Caco-2 (cell line): ENCODE measurements around the gene LMAN2L. TPM values are rescaled to one million over a fixed set of nuclear protein-coding genes. Genes with fewer than 3 reads are reported as not detected.

Experiments used
- BruUV-seq: library from RNA; stranded (reverse); fragments of 400-500 nt; replicated peaks from 2 replicates; lab custom pipeline; 2021; lab: Mats Ljungman, UMichigan
- CTCF ChIA-PET: fragments of 300-600 bp; sonication (Branson Sonifier 250); formaldehyde crosslinking; loops from one replicate; lab custom pipeline; 2022; ENCODE audit warnings: antibody characterized with exemption; lab: Charles Lee
- POLR2A ChIA-PET: fragments of 300-600 bp; sonication (Branson Sonifier 250); formaldehyde crosslinking; loops from one replicate; lab custom pipeline; 2022; ENCODE audit warnings: antibody characterized with exemption; lab: Charles Lee
- DNase-seq, 2 experiments: peaks; one replicate each; pipeline versions ENCODE4 v3.0.0 to v3.0.0-alpha.2; 2020 to 2022
- H3K27me3 ChIP-seq: replicated peaks from 2 replicates; pipeline ENCODE4 v1.6.0; 2011; ENCODE audit warnings: low read length; ENCODE audit not compliant: control insufficient read depth, insufficient read depth
- H3K36me3 ChIP-seq: 2 replicates; pipeline ENCODE4 v1.5.1; 2011; ENCODE audit warnings: low read length; ENCODE audit not compliant: control insufficient read depth, insufficient read depth
- H3K4me1 ChIP-seq: fragments of 250-450 bp; sonication (Bioruptor Pico); 2 replicates; pipeline ENCODE4 v1.5.1; 2020; ENCODE audit warnings: mild to moderate bottlenecking
- H3K4me3 ChIP-seq: 2 replicates; pipeline ENCODE4 v1.5.1; 2011; ENCODE audit warnings: low read depth, mild to moderate bottlenecking, control low read depth, low read length
- H3K9me3 ChIP-seq: fragments of 250-450 bp; sonication (Bioruptor Pico); 2 replicates; pipeline ENCODE4 v1.5.1; 2020; ENCODE audit warnings: mild to moderate bottlenecking, moderate library complexity
- H3K27ac Mint-ChIP-seq: one replicate; pipeline ENCODE4 v1.8.0; 2022; ENCODE audit warnings: mixed read lengths; ENCODE audit not compliant: unreplicated experiment
- H3K27me3 Mint-ChIP-seq: one replicate; pipeline ENCODE4 v1.8.0; 2022; ENCODE audit warnings: mixed read lengths; ENCODE audit not compliant: insufficient read depth, unreplicated experiment
- H3K36me3 Mint-ChIP-seq: one replicate; pipeline ENCODE4 v1.8.0; 2022; ENCODE audit warnings: mild to moderate bottlenecking, mixed read lengths; ENCODE audit not compliant: insufficient read depth, unreplicated experiment
- H3K4me1 Mint-ChIP-seq: one replicate; pipeline ENCODE4 v1.8.0; 2022; ENCODE audit warnings: low read depth, mixed read lengths; ENCODE audit not compliant: unreplicated experiment
- H3K4me3 Mint-ChIP-seq: one replicate; pipeline ENCODE4 v1.8.0; 2022; ENCODE audit warnings: mild to moderate bottlenecking, moderate library complexity, mixed read lengths; ENCODE audit not compliant: unreplicated experiment
- H3K9me3 Mint-ChIP-seq: one replicate; pipeline ENCODE4 v1.8.0; 2022; ENCODE audit warnings: mixed read lengths; ENCODE audit not compliant: unreplicated experiment
- CTCF ChIP-seq, 2 experiments: fragments of 200-600 bp in 1 of 2; IDR thresholded peaks; 1 replicate in 1 of 2; 2 replicates in 1 of 2; pipeline versions ENCODE4 v1.5.1 to v1.8.0; 2011 to 2022; ENCODE audit warnings: antibody characterized with exemption in 1 of 2, control low read depth in 1 of 2, inconsistent platforms in 1 of 2, low read depth in 1 of 2, low read length in 1 of 2, mild to moderate bottlenecking in 1 of 2, moderate library complexity in 1 of 2; ENCODE audit not compliant: insufficient read depth in 1 of 2, severe bottlenecking in 1 of 2, unreplicated experiment in 1 of 2
- intact Hi-C: fragments of 100-400 bp; cut with micrococcal nuclease; formaldehyde crosslinking; loops from one replicate; pipeline ENCODE4 v1.10.0; 2022; ENCODE audit not compliant: unreplicated experiment
- total RNA-seq: library from RNA; stranded (reverse); gene quantifications from 2 replicates; pipeline ENCODE4 v1.2.3, GENCODE V29; 2022

The LMAN2L gene
- total RNA-seq, 1 experiment from 2014 or later = 27.4 TPM

- H3K36me3 Mint-ChIP-seq = no peaks in the 10 kb centered on the region
- Histone ChIP-seq H3K4me1 (no peaks in the 10 kb centered on the region), H3K36me3 (no peaks in the 10 kb centered on the region), H3K4me3 (no peak overlapping the region), H3K27me3 (no peaks in the 10 kb centered on the region), H3K9me3 (peaks cover 3% of the 10 kb centered on the region; the same call in 1 of the 2 replicates)
- no peak for TF ChIP-seq CTCF (IDR thresholded peaks at IDR 0.05; ENCODE audit: insufficient read depth in 1 of 2, low read depth in 1 of 2, low read length in 1 of 2, severe bottlenecking in 1 of 2, unreplicated experiment in 1 of 2)
- H3K27ac Mint-ChIP-seq = no peak overlapping the region
- no peak overlapping the region for H3K4me3 Mint-ChIP-seq
- ChIA-PET POLR2A (interaction anchor here (1.0 kb wide), 1 partner anchor 96 kb away, joined by 3 read pairs; no protein-coding TSS in a partner anchor), CTCF (no interaction called here)
- DNase-seq = no peak
- intact Hi-C loops = no loop called here
- BruUV-seq = no TSS peak
- H3K9me3 Mint-ChIP-seq = no peaks in the 10 kb centered on the region
- no peaks in the 10 kb centered on the region for H3K27me3 Mint-ChIP-seq
- H3K4me1 Mint-ChIP-seq = peaks cover 13% of the 10 kb centered on the region
Measured at GRCh38 chr2:96664366-96664925, 75.4 kb downstream of the LMAN2L start.

- Histone ChIP-seq H3K4me3 (no peak overlapping the region), H3K36me3 (no peaks in the 10 kb centered on the region), H3K27me3 (no peaks in the 10 kb centered on the region), H3K9me3 (peaks cover 3% of the 10 kb centered on the region; the same call in 1 of the 2 replicates), H3K4me1 (no peaks in the 10 kb centered on the region)
- Mint-ChIP-seq H3K27me3 (no peaks in the 10 kb centered on the region), H3K9me3 (no peaks in the 10 kb centered on the region), H3K27ac (no peak overlapping the region), H3K36me3 (no peaks in the 10 kb centered on the region), H3K4me1 (peaks cover 7% of the 10 kb centered on the region), H3K4me3 (no peak overlapping the region)
- POLR2A ChIA-PET = no interaction called here
- no TSS peak for BruUV-seq
- TF ChIP-seq CTCF (IDR thresholded peaks at IDR 0.05; ENCODE audit: insufficient read depth in 1 of 2, low read depth in 1 of 2, low read length in 1 of 2, severe bottlenecking in 1 of 2, unreplicated experiment in 1 of 2) = no peak
- peak in 1 of 2 experiments; percentile 8 for DNase-seq
- CTCF ChIA-PET = no interaction called here
- intact Hi-C loops = no loop called here
Measured at GRCh38 chr2:96663829-96664228, 76.0 kb downstream of the LMAN2L start.

GRCh38 chr2:96663177-96663576, 76.7 kb downstream of the LMAN2L start:
- CTCF ChIA-PET = no interaction called here
- H3K36me3 ChIP-seq = no peaks in the 10 kb centered on the region
- no peaks in the 10 kb centered on the region for H3K27me3 ChIP-seq
- no peak overlapping the region for H3K4me3 ChIP-seq
- TF ChIP-seq CTCF (IDR thresholded peaks at IDR 0.05; ENCODE audit: insufficient read depth in 1 of 2, low read depth in 1 of 2, low read length in 1 of 2, severe bottlenecking in 1 of 2, unreplicated experiment in 1 of 2) = no peak
- Mint-ChIP-seq H3K9me3 (no peaks in the 10 kb centered on the region), H3K4me3 (no peak overlapping the region), H3K27ac (no peak overlapping the region), H3K4me1 (peaks cover 7% of the 10 kb centered on the region), H3K27me3 (no peaks in the 10 kb centered on the region), H3K36me3 (no peaks in the 10 kb centered on the region)
- DNase-seq = peak in 1 of 2 experiments; percentile 15
- H3K9me3 ChIP-seq = peaks cover 3% of the 10 kb centered on the region; the same call in 1 of the 2 replicates
- POLR2A ChIA-PET = no interaction called here
- intact Hi-C loops = no loop called here
- no TSS peak for BruUV-seq
- H3K4me1 ChIP-seq = no peaks in the 10 kb centered on the region
